Measurements from ENCODE around the gene SMURF1.

GRCh38 chr7:99143521-99143852 lies 421 bp downstream of the SMURF1 start:
- TF ChIP-seq CTCF (IDR thresholded peaks at IDR 0.05) (no peak), POLR2AphosphoS5 (IDR thresholded peaks at IDR 0.05) (no peak)
